Left ventricle myocardium inferior (tissue), 1 donor: ENCODE data around the gene GIMAP2. TPM values are rescaled to one million over a fixed set of nuclear protein-coding genes. Genes with fewer than 3 reads are reported as not detected.
A peak's percentile ranks its signal among the peaks of the same experiment; 100 is the strongest.

Source experiments
- DNase-seq: peaks from one replicate; pipeline ENCODE4 v3.0.0-alpha.2; 2020
- H3K27ac ChIP-seq: fragments of 200-600 bp; replicated peaks from 2 replicates; pipeline ENCODE4 v1.8.0; 2021
- H3K27me3 ChIP-seq: fragments of 200-600 bp; 2 replicates; pipeline ENCODE4 v1.8.0; 2021; ENCODE audit warnings: low read depth
- H3K36me3 ChIP-seq: fragments of 200-600 bp; 2 replicates; pipeline ENCODE4 v1.8.0; 2021
- H3K4me1 ChIP-seq: fragments of 200-600 bp; 2 replicates; pipeline ENCODE4 v1.8.0; 2021
- H3K4me3 ChIP-seq: fragments of 200-600 bp; 2 replicates; pipeline ENCODE4 v1.8.0; 2021; ENCODE audit warnings: mild to moderate bottlenecking, moderate library complexity
- H3K9me3 ChIP-seq: fragments of 200-600 bp; replicated peaks from 2 replicates; pipeline ENCODE4 v1.8.0; 2021
- intact Hi-C: fragments of 100-400 bp; cut with micrococcal nuclease; formaldehyde crosslinking; loops from one replicate; pipeline ENCODE4 v1.11.0; 2022
- long read RNA-seq: library from polyadenylated mRNA; unstranded; transcript quantifications from one replicate; pipeline ENCODE4 v2.0.0, GENCODE V29; 2021
- total RNA-seq: library from RNA; stranded (reverse); fragmentation: NEBNext Ultra II Directional; extraction: Animal tissue kit (Norgen Biotek cat#: 25700); gene quantifications from one replicate; pipeline ENCODE4 v1.2.1, GENCODE V29; 2021
- TF ChIP-seq, protein P1 (sequence below): fragments of 200-600 bp; IDR thresholded peaks from 2 replicates; pipeline ENCODE4 v1.8.0; 2021; ENCODE audit warnings: antibody characterized with exemption, mild to moderate bottlenecking, borderline replicate concordance
- donor health status: DM: no; HTN: yes; CAD: no; lungs with severe emphysema.

GIMAP2 gene
- total RNA-seq = 5.0 TPM
- long read RNA-seq = 0 reads

DNA sequence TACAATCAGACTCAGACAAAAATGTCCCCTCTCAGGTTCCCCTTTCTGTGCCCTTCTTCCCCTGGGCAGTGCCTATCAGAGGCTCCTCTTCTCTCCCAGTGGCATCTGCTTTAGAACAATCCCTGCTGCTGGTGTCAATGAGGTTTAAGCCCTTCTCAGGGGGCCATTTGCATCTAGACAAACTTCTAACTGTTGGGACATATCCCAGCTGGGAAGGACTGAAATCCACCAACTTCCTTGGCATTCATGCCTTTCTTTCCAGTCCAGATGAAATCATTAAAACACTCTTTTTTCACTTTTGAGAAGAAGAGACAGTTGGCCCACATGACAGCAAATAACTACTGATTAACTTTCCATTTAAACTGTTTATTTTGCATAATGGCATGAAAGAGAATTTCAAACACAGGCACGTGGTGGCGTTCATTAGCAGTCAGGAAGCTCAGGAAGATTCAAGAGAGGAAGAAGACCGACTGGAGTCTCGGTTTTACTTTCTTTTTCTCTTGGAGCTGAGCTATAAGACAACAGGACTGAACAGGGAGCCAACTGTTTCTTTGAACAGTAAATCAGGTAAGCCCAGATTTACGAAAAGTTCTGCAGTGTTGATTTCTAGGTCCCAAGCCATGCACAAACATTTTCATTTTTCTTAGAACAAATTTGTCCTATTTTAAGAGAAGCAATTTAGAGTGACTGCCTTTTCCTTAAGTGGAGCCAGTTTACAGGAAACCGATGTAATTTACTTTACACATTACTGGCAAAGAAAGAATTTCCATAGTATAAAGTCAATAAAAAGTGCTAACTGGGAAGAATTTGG lies at the start of gene GIMAP2:
GIMAP2 (plus strand) TSS at position 488 of the 811 bp plus-strand sequence. CDS start 1,354 bp downstream, outside the sequence.
- intact Hi-C loops = no loop called here
- Histone ChIP-seq H3K27me3 (no peaks in the 10 kb centered on the region), H3K4me3 (peak within 1 kb of the TSS; percentile 65), H3K9me3 (peaks cover 3% of the 10 kb centered on the region), H3K27ac (peak within 1 kb of the TSS; percentile 83), H3K36me3 (peaks cover 15% of the 10 kb centered on the region), H3K4me1 (peaks cover 33% of the 10 kb centered on the region)
- no peak for DNase-seq
- TF ChIP-seq, protein P1, sequence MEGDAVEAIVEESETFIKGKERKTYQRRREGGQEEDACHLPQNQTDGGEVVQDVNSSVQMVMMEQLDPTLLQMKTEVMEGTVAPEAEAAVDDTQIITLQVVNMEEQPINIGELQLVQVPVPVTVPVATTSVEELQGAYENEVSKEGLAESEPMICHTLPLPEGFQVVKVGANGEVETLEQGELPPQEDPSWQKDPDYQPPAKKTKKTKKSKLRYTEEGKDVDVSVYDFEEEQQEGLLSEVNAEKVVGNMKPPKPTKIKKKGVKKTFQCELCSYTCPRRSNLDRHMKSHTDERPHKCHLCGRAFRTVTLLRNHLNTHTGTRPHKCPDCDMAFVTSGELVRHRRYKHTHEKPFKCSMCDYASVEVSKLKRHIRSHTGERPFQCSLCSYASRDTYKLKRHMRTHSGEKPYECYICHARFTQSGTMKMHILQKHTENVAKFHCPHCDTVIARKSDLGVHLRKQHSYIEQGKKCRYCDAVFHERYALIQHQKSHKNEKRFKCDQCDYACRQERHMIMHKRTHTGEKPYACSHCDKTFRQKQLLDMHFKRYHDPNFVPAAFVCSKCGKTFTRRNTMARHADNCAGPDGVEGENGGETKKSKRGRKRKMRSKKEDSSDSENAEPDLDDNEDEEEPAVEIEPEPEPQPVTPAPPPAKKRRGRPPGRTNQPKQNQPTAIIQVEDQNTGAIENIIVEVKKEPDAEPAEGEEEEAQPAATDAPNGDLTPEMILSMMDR = no peak

DNA sequence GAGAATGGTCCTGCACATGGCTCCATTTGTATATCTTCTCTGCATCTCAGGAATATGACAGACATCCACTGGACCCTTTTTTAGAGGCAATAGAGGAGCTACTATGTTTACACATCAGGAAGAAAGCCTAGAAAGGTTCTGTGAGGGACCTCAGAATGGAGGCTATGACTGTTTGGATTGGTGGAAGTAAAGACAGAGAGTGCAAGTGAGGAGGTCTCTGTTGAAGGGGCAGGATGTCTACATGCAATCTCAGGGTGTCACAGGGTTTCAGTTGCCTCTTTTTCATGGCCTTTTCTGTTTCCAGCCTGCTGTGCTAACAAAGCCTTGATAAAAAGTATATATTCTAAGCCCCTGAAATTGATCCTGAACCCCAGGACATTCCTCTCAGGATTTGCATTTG lies 43.7 kb upstream of the GIMAP2 start:
- TF ChIP-seq, protein P1 = no peak
- DNase-seq = no peak
- Histone ChIP-seq H3K9me3 (peaks cover 15% of the 10 kb centered on the region), H3K27ac (no peak overlapping the region), H3K27me3 (no peaks in the 10 kb centered on the region), H3K4me1 (no peaks in the 10 kb centered on the region), H3K4me3 (no peak overlapping the region), H3K36me3 (no peaks in the 10 kb centered on the region)
- intact Hi-C loops = no loop called here

DNA sequence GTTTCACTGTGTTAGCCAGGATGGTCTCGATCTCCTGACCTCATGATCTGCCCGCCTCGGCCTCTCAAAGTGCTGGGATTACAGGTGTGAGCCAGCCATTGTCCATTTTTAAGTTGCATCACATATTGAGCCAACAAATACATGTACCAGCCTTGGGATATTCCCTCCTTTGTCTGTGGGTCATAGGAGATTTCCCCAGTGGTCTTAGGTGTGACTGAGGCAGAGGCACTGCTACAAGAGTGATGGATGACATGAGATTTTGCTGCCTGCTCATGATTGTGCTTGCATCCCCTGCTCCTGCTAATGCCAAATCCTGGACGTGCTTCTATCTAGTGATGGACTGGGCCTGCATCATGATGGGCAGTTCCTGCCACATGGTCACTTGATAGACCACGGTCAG lies 42.6 kb upstream of the GIMAP2 start:
- DNase-seq = no peak
- H3K36me3 ChIP-seq = no peaks in the 10 kb centered on the region
- no peaks in the 10 kb centered on the region for H3K27me3 ChIP-seq
- H3K4me1 ChIP-seq = no peaks in the 10 kb centered on the region
- H3K4me3 ChIP-seq = no peak overlapping the region
- TF ChIP-seq, protein P1 = no peak
- peaks cover 11% of the 10 kb centered on the region for H3K9me3 ChIP-seq
- intact Hi-C loops = no loop called here
- no peak overlapping the region for H3K27ac ChIP-seq

DNA sequence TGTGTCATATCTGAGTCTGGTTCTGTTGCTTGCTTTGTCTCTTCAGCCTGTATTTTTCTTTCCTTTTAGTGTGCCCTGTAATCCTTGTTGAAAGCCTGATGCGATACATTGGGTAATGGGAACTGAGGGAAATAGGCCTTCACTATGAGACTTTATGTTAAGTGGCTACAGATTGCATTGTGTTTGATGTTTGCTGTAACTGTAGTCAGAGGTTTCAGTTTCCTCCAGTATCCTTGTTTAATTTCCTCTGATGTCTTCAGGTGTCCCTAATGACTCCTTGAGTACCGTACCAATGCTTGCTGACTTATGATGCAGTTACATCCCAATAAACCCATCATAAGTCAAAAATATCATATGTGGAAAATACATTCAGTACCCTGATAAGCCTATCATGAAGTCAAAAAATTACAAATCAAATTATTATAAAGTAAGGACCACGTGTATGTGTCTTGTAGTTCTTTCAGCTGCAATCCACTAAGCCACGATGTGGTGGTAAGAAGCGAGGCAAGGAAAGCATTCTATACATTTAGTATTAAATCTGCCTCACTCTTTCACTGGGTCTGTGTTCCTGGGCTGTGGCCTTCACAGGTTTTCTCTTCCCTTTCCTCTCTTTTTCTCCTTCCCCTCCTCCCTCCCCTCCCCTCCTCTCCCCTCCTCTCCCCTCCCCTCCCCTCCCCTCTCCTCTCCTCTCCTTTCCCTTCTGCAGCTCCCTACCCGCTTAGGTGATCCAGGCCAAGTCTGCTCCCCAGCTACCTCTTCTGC lies 40.1 kb upstream of the GIMAP2 start:
- H3K36me3 ChIP-seq = no peaks in the 10 kb centered on the region
- no peaks in the 10 kb centered on the region for H3K9me3 ChIP-seq
- H3K27ac ChIP-seq = no peak overlapping the region
- TF ChIP-seq, protein P1 = no peak
- DNase-seq = no peak
- H3K4me1 ChIP-seq = peaks cover 11% of the 10 kb centered on the region
- intact Hi-C loops = no loop called here
- no peak overlapping the region for H3K4me3 ChIP-seq
- no peaks in the 10 kb centered on the region for H3K27me3 ChIP-seq

DNA sequence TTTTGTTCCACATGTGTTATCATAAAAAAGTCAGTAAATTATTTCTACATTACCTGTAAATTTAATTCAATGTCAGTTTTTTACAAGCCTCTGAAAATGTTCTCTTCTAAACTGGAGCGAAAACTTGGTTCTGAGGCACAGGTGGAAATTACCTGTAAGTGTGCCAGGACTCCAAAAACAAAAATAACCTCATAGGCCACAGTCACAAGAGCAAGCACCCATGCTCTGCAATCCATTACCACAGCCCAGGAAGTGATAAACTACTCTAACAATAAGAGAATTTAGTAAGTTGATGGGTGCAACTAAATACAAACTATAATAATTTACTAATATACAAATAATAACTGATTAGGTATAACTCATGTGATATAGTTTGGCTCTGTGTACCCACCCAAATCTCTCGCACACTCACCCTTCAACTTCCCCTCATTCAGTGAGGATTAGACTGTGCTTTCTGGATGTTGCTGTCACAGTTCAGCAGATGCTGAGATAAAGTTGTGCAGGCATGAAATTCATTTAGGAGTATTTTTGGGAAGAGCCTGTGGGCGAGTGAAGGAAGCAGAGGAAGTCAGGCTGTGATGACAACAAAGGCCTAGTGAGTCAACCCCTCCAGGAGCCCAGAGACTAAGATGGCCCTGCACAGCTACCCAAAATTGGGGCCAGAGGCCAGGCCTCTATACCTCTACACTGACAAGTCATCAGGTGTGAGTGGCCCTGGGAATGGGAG lies 37.0 kb upstream of the GIMAP2 start:
- no peaks in the 10 kb centered on the region for H3K27me3 ChIP-seq
- TF ChIP-seq, protein P1 = no peak

More for the DNA sequence above, 37.0 kb upstream of the GIMAP2 start:
- no peak for DNase-seq
- intact Hi-C loops = no loop called here
- Histone ChIP-seq H3K36me3 (no peaks in the 10 kb centered on the region), H3K9me3 (no peaks in the 10 kb centered on the region), H3K4me1 (peaks cover 11% of the 10 kb centered on the region), H3K27ac (no peak overlapping the region), H3K4me3 (no peak overlapping the region)
